Uterus (tissue), 4 donors: ENCODE measurements around the gene PLXNA2. TPM values are rescaled to one million over a fixed set of nuclear protein-coding genes. Genes with fewer than 3 reads are reported as not detected.
A peak's percentile ranks its signal among the peaks of the same experiment; 100 is the strongest.

Source experiments
- DNase-seq, 2 donors: peaks; one replicate each; pipeline ENCODE4 v3.0.0-alpha.2; 2019 to 2020
- H3K27ac ChIP-seq, 2 donors: fragments of 200-600 bp; sonication (generic); 1 replicate in 1 of 2; 2 replicates in 1 of 2; pipeline ENCODE4 v1.5.1; 2016 to 2018
- H3K27me3 ChIP-seq, 2 donors: fragments of 200-600 bp; sonication (generic); one replicate each; pipeline ENCODE4 v1.5.1; 2018 to 2019; ENCODE audit warnings: control low read depth in 1 of 2
- H3K36me3 ChIP-seq, 2 donors: fragments of 200-600 bp; sonication (generic); one replicate each; pipeline ENCODE4 v1.5.1; 2019; ENCODE audit warnings: control low read depth in 1 of 2
- H3K4me1 ChIP-seq, 2 donors: fragments of 200-600 bp; sonication (generic); one replicate each; pipeline ENCODE4 v1.5.1; 2018 to 2019; ENCODE audit warnings: control low read depth in 1 of 2
- H3K4me3 ChIP-seq, 2 donors: fragments of 200-600 bp; sonication (generic); 1 replicate in 1 of 2; 2 replicates in 1 of 2; pipeline ENCODE4 v1.5.1; 2018 to 2019; ENCODE audit warnings: mild to moderate bottlenecking in 1 of 2
- H3K9me3 ChIP-seq, 2 donors: fragments of 200-600 bp; sonication (generic); one replicate each; pipeline ENCODE4 v1.5.1; 2019; ENCODE audit warnings: control low read depth in 1 of 2
- CTCF ChIP-seq, 4 experiments: fragments of 200-600 bp in 2 of 4; fragments of 450-650 bp in 2 of 4; sonication (generic) in 2 of 4; IDR thresholded peaks; one replicate each; pipeline ENCODE4 v1.5.1; 2016 to 2019; ENCODE audit warnings: antibody characterized with exemption in 4 of 4, mild to moderate bottlenecking in 2 of 4, moderate library complexity in 1 of 4
- POLR2A ChIP-seq, 2 donors: fragments of 450-650 bp; IDR thresholded peaks; one replicate each; pipeline ENCODE4 v1.6.1; 2016; ENCODE audit warnings: antibody characterized with exemption in 2 of 2, mild to moderate bottlenecking in 1 of 2, moderate library complexity in 1 of 2
- intact Hi-C: fragments of 100-400 bp; cut with DNase I; formaldehyde crosslinking; loops from one replicate; pipeline ENCODE4 v1.15.1; 2023; ENCODE audit warnings: low total_unique reads
- total RNA-seq, 4 donors: library from RNA; depleted of rRNA in 3 of 4; stranded (reverse); fragments of >200 nt in 3 of 4; gene quantifications; one replicate each; pipeline versions ENCODE4 v1.1.0 to v1.2.4, GENCODE V29; 2014 to 2023
- donor health status: DM: yes; HTN: yes; CAD: no.

PLXNA2 gene
- total RNA-seq, 4 donors from 2014 or later = 5.4 to 94.5 (median 9.5) TPM

- DNase-seq = peak; percentile 36 to 53
- H3K27ac ChIP-seq = peak overlapping the region; percentile 87 to 89
- H3K27me3 ChIP-seq = no peaks in the 10 kb centered on the region
- H3K36me3 ChIP-seq = no peaks in the 10 kb centered on the region
- no peaks in the 10 kb centered on the region for H3K9me3 ChIP-seq
- intact Hi-C loops = no loop called here
- no peak overlapping the region for H3K4me3 ChIP-seq
- peaks cover 8 to 25% of the 10 kb centered on the region in 2 donors for H3K4me1 ChIP-seq
- TF ChIP-seq CTCF (IDR thresholded peaks at IDR 0.05) = no peak
- no peak for TF ChIP-seq POLR2A (IDR thresholded peaks at IDR 0.05)
These were observed 25.7 kb downstream of the PLXNA2 start for GRCh38 chr1:208218237-208219097.

GRCh38 chr1:208217781-208218180 lies 26.4 kb downstream of the PLXNA2 start:
- Histone ChIP-seq H3K4me1 (peaks cover 8 to 25% of the 10 kb centered on the region in 2 donors), H3K9me3 (no peaks in the 10 kb centered on the region), H3K27me3 (no peaks in the 10 kb centered on the region), H3K36me3 (no peaks in the 10 kb centered on the region), H3K27ac (peak overlapping the region; percentile 87 to 89), H3K4me3 (no peak overlapping the region)
- intact Hi-C loops = no loop called here
- peak; percentile 44 to 52 for DNase-seq
- TF ChIP-seq CTCF (IDR thresholded peaks at IDR 0.05) (no peak), POLR2A (IDR thresholded peaks at IDR 0.05) (no peak)

GRCh38 chr1:208216806-208217205 lies 27.4 kb downstream of the PLXNA2 start:
- no peaks in the 10 kb centered on the region for H3K9me3 ChIP-seq
- no peak for DNase-seq
- peaks cover 8 to 25% of the 10 kb centered on the region in 2 donors for H3K4me1 ChIP-seq
- H3K27ac ChIP-seq = peak overlapping the region; percentile 87 to 89
- TF ChIP-seq CTCF (IDR thresholded peaks at IDR 0.05) = no peak
- no peak for TF ChIP-seq POLR2A (IDR thresholded peaks at IDR 0.05)
- no peaks in the 10 kb centered on the region for H3K36me3 ChIP-seq
- H3K27me3 ChIP-seq = no peaks in the 10 kb centered on the region
- intact Hi-C loops = no loop called here
- no peak overlapping the region for H3K4me3 ChIP-seq

- intact Hi-C loops = no loop called here
- Histone ChIP-seq H3K9me3 (no peaks in the 10 kb centered on the region), H3K27me3 (no peaks in the 10 kb centered on the region), H3K36me3 (no peaks in the 10 kb centered on the region), H3K4me3 (no peak overlapping the region), H3K27ac (peak overlapping the region in 1 of 2 donors; percentile 0), H3K4me1 (peaks cover 8 to 25% of the 10 kb centered on the region in 2 donors)
- DNase-seq = no peak
- TF ChIP-seq POLR2A (IDR thresholded peaks at IDR 0.05) = no peak
- no peak for TF ChIP-seq CTCF (IDR thresholded peaks at IDR 0.05)
These were observed 28.1 kb downstream of the PLXNA2 start for GRCh38 chr1:208216062-208216461.

GRCh38 chr1:208215393-208215792 lies 28.8 kb downstream of the PLXNA2 start:
- Histone ChIP-seq H3K9me3 (no peaks in the 10 kb centered on the region), H3K4me1 (peaks cover 8 to 19% of the 10 kb centered on the region in 2 donors), H3K4me3 (no peak overlapping the region), H3K27ac (no peak overlapping the region), H3K27me3 (no peaks in the 10 kb centered on the region), H3K36me3 (no peaks in the 10 kb centered on the region)
- intact Hi-C loops = no loop called here
- no peak for DNase-seq
- TF ChIP-seq POLR2A (IDR thresholded peaks at IDR 0.05) = no peak
- no peak for TF ChIP-seq CTCF (IDR thresholded peaks at IDR 0.05)
